ENCODE data around the gene PRKACB.
"Not testable (repeated sequence)": the region's sequence is repeated elsewhere in the genome, so short reads cannot be mapped to it uniquely, and the experiment has no call there.

Gene PRKACB

DNA sequence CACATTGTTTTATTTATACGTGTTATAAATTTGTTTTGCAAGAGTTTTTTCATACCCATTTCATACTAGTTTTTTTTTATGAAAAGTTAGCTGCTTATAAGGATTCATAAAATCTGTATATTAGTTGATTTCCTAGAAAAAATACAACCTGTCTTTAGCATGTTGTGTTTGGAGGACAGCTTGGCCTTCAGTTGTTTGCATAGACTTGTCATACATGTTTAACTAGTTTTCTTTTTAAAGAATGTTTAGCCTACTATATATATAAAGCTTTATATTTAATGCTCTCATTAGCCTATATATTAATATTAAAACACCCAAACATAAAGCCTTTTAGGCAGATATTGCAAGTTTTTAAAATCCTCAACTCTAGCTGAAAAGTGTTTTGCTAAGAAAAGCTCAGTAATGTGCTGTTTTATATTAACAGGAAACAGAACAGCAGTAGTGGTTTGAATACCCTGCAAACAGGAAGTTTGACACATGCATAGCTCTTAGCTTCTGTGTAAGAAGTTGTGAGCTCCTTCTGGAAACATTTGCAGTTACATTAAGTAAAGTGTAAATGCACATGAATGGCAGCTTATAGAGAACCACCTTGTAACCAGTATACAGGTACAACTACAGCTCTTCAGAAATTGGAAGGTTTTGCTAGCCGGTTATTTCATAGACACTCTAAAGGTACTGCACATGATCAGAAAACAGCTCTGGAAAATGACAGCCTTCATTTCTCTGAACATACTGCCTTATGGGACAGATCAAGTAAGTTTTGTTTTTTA is at the start of gene PRKACB:
Gene PRKACB, plus strand, starts transcription at position 476 of the 770 bp plus-strand sequence. Its CDS starts 91 bp downstream, at position 567.
- no peak for DNase-seq

DNA sequence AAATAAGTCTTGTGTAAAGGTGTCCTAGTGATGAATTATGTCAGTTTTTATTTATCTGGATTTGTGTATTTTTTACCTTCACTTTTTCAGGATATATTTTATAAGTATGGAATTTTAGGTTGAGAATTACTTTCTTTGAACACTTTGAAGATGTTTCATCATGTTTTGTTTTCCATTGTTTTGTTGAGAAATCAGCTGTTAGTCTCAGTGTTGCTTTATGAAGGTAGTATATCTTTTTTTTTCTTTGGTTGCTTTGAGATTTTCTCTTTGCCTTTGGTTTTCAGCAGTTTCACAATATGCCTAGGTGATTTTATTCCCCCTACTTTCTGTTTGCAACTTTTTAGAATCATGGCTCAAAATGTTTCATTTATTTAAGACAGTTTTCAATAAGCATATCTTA is 48.8 kb upstream of the PRKACB start:
- no peak for DNase-seq

DNA sequence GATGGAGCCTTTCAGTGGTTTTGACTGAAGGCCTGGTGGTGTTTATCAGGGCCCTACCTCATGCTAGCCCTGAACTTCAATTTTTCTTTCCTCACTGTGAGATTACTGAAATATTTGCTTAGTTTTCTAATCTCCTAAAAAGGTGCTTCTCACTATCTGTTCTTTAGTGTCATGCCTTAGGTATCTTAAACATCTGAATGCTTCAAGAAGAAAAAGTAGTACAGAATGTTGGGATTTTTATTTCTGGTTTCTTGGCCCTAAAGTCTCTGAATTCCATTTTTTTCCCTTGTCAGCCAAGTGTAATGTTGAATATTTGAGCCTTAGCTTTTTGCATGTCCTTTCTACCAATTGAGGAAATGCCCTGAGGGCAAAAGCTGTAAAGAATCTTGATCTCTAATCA is 47.9 kb upstream of the PRKACB start:
- DNase-seq = no peak

DNA sequence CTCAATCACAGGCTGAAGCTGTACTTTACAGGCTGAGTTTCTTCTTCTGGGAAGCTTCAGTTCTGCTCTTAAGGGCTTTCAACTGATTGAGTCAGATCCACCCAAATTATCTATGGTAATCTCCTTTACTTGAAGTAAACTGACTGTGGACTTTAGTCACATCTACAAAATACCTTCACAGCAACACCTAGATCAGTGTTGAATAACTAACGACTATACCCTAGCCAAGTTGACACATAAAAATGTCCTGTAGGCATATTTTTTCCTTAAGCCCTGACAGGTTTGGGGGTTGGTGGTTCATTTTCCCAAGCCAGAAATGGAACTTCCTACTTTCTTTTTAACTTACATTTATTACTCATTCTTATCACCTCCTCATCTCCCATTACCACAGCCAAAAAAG is 42.9 kb upstream of the PRKACB start:
- no peak for DNase-seq

DNA sequence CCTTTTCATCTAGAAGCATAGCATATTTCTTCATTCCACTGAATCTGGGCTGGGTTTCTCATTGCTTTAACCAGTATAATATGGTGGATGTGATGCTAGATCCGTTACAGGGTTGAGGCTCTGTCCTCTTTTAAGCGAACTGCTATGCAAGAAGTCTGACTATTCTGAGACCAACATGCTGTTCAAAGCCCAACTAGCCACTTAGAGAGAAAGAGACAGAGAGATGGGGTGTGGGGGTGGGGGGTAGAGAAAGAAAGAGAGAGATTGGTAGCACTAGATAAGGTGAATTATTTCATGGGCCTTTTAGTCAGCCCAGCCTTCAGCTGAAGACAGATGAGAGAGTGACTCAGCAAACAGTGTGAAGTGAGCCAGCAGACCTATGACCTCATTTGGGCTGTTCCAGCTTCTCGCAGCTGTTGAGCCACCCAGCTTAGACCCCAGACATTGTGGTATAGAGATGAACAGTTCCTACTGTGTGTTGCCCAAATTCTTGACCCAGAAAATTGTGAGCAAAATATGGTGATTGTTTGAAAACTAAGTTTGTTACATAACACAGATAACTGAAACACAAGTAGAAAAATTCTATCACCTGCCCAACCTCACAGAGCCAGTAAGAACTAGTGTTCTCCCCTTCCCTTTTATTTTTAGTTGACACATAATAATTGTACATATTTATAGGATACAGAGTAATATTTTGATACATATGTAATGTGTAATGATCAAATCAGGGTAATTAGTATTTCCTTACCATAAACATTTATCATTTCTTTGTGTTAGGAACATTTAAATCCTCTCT is 40.7 kb upstream of the PRKACB start:
- peak; percentile 59 for DNase-seq

DNA sequence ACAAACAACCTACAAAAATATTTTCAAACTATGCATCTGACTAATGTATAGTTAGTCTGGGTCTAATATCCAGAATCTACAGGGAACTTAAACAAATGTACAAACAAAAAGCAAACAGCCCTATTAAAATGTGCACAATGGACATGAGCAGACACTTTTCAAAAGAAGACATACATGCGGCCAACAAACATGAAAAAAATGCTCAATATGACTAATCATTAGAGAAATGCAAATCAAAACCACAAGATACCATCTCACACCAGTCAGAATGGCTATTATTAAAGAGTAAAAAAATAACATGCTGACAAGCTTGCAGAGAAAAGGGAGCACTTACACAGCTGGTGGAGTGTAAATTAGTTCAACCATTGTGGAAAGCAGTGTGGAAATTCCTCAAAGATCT is 36.5 kb upstream of the PRKACB start:
- DNase-seq = not testable (repeated sequence)

DNA sequence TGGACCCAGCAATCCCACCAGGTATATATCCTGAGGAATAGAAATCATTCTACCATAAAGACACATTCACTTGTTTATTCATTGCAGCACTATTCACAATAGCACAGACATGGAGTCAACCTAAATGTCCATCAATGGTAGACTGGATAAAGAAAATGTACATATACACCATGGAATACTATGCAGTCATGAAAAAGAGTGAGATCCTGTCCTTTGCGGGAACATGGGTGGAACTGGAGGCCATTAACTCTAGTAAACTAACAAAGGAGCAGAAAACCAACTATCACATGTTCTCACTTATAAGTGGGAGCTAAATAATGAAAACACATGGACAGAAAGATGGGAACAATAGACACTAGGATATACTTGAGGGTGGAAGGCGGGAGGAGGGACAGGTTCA is 36.1 kb upstream of the PRKACB start:
- DNase-seq = no peak

DNA sequence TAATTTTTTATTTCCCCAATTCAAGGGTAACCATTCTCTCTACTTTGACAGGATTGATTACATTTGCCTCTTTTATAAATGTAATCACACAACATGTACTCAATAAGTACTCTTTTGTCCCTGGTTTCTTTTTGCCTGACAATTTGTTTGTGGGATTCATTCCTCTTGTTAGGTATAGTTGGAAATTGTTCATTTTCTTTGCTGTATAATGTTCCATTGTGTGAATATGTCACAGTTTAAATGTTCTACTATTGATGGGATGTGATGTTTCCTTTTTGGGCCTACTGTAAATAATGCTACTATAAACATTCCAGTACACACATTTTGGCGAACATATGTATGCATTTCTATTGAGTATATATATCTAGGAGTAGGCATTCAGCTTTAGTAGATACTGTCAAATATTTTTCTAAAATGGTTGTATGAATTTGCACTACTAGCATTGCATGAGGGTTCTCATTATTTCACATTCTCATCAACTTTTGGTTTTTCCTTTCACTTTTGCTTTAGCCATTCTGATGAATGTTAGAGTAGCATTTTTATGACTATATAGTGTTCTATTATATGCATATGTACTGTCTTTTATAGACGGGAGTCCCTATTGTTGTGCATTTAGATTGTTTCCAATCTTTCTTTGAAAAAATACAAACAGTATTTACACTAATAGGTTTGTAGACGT is 35.0 kb upstream of the PRKACB start:
- no peak for DNase-seq

DNA sequence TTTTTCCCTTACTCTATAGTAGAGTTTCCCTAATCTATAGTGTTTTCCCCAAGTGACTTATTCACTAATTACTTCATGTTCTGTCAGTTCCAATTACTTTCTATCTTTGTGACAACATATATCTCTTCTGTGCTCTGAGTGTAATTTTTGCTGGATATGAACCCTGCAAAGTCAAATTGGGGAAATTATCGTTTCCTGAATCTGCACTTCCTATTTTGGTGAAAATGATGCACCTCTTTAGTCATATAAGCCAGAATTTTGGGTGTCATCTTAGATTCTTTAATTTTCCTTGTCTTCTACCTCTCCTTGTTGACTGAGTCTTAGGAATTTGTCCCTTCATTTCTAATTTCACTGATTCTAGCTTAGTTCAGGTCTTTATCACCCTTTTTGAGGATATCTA is 33.4 kb upstream of the PRKACB start:
- DNase-seq = no peak

DNA sequence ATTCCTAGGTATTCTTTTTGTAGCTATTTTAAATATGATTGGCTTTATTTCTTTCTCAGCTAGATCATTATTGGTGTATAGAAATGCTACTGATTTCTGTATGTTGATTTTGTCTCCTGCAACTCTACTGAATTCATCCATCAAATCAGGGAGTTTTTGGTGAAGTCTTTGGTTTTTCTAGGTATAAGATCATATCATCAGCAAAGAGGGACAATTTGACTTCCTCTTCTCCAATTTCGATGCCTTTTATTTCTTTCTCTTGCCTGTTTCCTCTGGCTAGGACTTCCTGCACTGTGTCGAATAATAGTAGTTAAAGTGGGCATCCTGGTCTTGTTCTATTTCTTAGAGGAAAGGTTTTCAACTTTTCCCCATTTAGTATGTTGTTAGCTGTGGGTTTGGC is 27.5 kb upstream of the PRKACB start:
- no peak for DNase-seq

DNA sequence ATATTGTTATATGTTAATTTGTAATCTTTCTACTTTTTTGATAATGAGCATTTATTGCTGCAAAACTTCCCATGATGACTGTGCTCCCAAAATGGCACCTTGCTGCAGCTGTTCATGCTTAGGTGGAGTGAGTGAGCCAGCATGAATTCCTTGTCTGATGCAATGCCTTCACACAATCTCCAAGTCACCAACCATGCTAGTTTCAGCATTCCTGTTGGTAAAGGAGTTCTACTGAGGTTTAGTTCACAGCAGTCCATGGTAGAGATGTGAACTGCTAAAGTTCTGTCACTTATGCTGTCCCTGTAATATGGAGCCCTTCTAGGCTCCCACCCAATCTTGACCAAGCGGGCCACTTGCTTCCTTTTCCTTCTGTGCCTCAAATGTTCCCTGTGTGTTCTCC is 26.2 kb upstream of the PRKACB start:
- no peak for DNase-seq

DNA sequence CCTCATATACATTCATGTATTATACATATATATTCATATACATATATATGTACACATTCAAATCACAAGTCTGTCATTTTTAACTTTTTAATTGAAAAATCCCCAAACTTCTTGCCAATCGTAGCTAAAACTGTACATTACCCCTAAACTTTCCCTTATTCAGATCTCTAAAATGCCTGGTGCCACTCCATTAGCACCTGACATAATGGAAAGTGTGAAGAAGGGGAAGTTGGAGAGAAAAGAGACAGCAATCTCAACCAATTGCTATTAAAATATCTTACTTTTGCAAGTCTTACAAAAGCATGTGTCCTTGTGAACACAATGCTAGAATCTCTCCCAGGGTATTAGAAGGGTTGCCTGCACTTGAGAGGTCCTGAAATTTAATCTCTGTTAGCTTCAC is 22.7 kb upstream of the PRKACB start:
- DNase-seq = no peak

DNA sequence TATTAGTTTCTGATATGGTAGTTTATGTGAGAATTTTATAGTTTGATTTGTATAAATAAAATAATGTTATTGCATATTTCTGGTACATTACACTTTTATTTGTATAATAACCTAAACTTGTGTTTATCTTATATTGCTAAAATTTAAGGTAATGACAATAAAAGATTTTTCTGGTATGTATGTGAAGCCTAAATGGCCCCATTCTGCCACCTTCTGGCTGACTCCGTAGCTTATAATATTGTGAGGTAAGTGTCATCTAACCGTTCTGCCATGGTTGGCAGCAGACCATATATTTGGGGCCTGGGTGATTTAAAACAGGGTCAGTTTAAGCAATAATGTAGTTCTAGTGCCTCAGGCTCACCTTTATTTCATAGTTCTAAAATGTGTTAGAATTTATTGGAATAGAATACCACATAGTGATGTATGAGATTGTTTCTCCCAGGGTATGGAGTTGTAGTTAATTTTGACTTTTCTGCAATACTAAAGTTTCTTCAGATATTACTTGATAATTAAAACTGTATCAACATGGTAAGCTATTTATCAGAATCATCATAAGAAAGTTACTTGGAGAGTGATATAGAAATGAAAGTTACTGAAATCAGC is 21.2 kb upstream of the PRKACB start:
- DNase-seq = peak; percentile 36

DNA sequence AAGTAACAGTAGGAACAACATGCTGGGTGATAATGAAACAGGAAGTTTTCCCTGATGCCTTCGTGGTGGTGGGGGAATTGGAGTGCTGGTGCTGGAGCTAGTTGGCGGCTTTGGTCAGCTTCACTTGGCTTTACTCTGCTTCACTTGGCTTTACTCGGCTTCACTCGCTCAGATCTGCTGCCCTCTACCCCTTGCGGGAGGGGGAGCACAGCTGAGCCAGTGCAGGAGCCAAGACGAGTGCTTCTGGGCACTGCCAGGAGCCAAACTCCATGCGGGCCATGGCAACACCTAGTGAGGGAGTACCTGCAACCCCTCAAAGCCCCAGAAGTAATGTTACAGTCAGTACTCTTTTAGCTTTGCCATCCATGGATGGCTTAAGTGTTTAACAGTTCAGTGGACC is 10.6 kb upstream of the PRKACB start:
- peak; percentile 50 for DNase-seq

DNA sequence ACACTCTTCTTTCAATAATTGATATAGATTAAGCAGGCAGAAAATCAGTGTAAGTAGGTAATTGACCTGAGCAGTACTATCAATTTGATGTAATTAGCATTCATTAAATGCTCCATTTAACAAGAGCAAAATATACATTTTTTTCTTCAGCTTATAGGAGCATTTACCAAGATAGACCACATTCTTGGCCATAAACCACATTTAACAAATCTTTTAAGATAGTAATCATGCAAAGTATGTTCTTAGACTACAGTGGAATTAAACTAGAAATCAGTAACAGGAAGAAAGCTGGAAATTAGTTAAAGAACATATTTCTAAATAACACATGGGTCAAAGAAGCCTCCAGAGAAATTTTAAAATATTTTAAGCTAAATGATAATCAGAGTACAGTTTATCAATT is 8.7 kb upstream of the PRKACB start:
- no peak for DNase-seq

DNA sequence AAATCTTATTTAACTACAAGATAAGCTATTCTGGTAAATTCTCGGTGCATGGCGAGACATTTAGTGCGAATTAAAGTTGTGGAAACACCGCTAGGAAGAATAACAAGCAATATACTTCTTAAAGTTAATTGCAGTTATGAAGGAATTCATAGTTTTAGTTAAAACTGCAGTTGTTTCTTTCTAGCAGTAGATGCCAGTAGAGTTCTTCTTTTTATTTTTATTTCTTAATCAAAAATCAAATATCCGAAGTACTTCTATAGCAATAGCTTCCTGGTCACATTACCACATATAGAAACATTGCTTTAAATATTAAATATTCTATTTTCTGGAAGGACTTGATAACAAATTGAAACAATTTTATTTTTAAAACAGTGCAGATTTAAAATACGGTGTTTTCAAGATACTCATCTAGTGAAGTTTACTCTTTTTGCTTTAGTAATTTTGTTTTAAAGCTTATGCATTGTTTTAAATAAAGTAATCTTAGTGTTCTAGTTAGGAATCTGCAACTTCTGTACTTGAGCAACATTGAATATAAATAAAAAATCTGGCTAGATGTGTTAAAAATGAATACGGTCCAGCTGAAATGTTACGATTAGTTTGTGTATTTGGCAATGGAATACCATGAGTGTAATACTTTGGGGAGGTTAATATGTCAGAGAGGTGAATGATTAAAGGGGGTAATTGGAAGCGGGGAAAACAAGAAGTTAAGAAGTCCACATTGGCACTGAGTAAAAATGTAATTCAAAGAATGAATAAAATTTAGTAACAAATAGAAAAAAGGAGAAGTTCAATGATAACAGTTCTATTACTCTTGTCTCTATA is 2.7 kb upstream of the PRKACB start:
- DNase-seq = peak; percentile 59

DNA sequence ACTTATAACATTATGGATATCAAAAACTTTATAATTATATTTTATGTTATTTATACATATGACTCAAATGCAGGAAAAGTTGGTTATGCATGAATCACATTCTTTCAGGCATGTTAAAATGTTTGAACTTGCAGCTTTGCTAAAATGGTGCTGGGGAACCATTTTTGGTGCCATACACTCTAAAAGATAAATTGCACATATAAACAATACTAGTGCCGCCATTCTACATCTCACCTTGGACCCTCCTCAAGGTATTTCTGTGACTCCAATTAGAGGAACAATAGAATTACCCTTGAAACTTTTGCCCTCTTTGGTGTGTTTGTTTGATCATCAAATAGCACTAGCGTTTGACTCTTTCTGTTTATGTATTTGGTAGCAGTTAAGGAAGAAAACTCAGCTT is 997 bp downstream of the PRKACB start:
- no peak for DNase-seq

DNA sequence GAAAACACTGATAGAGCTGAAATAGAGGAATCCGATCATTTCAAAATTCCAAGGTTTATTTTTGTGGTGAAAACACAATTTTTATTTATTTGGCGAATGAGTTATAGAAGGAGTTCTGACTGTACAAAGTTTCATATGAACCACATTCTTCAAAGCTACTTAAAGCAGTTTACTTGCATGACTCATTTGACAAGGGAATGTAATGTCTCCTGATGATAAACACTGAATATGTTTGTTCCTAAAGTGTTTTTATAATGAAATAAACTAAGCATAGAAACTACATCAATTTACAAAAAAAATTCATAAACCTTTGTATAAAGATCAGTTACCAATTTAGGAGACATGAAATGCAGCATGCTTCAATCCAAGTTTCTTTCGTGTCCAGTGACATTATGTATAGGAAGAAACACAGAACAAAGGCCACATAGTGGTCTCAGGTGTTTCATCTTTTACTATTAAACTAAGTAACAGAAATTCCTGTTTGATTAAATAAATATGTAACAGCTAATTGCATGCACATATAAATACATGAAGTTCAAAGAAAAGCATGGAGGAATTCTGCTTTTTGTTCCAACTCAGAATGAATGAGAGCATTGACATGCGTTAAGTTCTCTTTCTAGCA is 2.5 kb downstream of the PRKACB start:
- no peak for DNase-seq

DNA sequence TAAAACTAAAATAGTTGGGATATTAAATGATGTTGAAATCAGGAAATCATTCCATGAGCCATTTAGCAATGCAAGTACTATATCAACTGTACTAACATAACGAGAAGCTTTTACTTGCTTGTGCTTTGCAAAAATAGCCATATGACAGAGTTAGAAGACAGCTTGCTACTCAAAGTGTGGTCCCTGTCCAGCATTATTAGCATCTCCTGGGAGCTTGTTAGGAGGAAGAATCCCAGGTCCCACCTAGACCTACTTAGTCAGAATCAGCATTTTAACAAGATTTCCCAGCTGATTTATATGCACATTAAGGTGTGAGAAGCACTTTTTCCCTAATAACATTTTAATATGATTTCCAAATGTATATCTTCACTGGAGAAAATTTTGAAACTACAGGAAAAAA is 4.7 kb downstream of the PRKACB start:
- DNase-seq = no peak

DNA sequence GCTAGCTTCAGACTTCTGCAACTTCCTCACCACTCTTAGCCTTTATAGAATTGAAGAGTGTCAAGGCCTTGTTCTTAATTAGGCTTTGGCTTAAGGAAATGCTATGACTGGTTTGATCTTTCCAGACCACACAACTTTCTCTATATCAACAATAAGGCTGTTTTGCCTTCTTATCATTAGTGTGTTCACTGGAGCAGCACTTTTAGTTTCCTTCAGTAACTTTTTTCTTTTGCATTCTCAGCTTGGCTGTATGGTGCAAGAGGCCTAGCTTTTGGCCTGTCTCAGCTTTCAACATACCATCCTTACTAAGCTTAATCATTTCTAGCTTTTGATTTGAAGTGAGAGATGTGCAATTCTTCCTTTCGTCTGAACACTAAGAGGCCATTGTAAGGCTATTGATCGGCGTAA is 8.6 kb downstream of the PRKACB start:
- DNase-seq = no peak

DNA sequence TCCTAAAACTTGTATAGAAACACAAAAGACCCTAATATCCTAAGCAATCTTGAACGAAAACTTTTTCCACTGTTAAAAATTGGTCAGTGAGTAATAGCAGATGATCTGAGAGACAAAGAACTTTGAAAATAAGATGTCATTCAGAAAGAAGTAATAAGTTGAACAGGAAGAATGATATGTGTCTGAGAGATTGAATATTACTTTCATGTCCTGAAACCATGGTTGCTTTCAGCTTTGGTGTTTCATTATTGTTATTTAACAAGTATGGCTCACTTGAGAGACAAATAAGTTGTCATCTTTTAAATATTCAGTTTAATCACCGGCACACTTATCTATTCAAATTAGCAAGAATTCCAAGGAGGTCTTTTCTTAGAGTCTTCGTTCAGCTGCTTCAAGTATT is 11.4 kb downstream of the PRKACB start:
- DNase-seq = no peak

DNA sequence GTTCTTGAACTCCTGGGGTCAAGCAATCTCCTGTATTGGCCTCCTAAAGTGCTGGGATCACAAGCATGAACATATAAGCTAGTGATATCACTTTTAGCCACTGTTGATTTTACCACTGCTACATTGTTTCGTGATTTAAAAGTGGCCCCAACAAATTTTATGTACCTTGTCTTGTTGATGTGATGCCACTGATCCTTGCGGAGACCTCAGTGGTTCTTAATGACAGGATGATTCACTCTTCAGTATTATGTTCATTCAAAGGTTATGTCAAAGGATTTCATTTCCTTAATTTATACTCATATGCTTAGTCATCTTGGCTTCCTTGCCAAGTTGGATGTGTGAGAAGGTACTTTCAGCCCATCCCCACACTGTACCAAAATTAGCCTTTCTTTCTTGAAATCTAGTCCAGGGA is 12.1 kb downstream of the PRKACB start:
- peak; percentile 84 for DNase-seq

All from NCI-H446 treated with DMSO at 0.1 percent for 48 hours (cell line).